Liver (tissue), 3 donors: Measurements from ENCODE around the gene NHLRC3.

ENCODE experiments used
- HNF4A ChIP-seq, 2 donors: conservative IDR thresholded peaks; 2 replicates each; pipeline ENCODE4 v1.6.1; 2016; ENCODE audit warnings: antibody characterized with exemption in 2 of 2, mild to moderate bottlenecking in 2 of 2
- RAD21 ChIP-seq, 2 donors: IDR thresholded peaks; 2 replicates each; pipeline ENCODE4 v1.6.1; 2016; ENCODE audit warnings: antibody characterized with exemption in 2 of 2, mild to moderate bottlenecking in 2 of 2
- RXRA ChIP-seq, 2 donors: IDR thresholded peaks; 2 replicates each; pipeline ENCODE4 v1.6.1; 2017 to 2018; ENCODE audit warnings: antibody characterized with exemption in 2 of 2, mild to moderate bottlenecking in 1 of 2
- SP1 ChIP-seq: IDR thresholded peaks from 2 replicates; pipeline ENCODE4 v1.6.1; 2018; ENCODE audit warnings: antibody characterized with exemption, mild to moderate bottlenecking
- TAF1 ChIP-seq: conservative IDR thresholded peaks from 2 replicates; pipeline ENCODE4 v1.6.1; 2016; ENCODE audit warnings: antibody characterized with exemption, mild to moderate bottlenecking
- YY1 ChIP-seq: IDR thresholded peaks from 2 replicates; pipeline ENCODE4 v1.6.1; 2016; ENCODE audit warnings: antibody characterized with exemption, mild to moderate bottlenecking
- TF ChIP-seq, protein P1 (sequence below): fragments of 150-350 bp; IDR thresholded peaks from 2 replicates; pipeline ENCODE4 v1.5.1; 2017; ENCODE audit warnings: improper control_type of control experiment, low read depth, low read length; ENCODE audit not compliant: missing input control
- TF ChIP-seq, protein P2 (sequence below): IDR thresholded peaks from 2 replicates; pipeline ENCODE4 v1.6.1; 2016; ENCODE audit warnings: antibody characterized with exemption, mild to moderate bottlenecking
- TF ChIP-seq, protein P3 (sequence below): IDR thresholded peaks from 2 replicates; pipeline ENCODE4 v1.6.1; 2016; ENCODE audit warnings: antibody characterized with exemption
- donor health status: healthy.
- donor health status: healthy.

DNA sequence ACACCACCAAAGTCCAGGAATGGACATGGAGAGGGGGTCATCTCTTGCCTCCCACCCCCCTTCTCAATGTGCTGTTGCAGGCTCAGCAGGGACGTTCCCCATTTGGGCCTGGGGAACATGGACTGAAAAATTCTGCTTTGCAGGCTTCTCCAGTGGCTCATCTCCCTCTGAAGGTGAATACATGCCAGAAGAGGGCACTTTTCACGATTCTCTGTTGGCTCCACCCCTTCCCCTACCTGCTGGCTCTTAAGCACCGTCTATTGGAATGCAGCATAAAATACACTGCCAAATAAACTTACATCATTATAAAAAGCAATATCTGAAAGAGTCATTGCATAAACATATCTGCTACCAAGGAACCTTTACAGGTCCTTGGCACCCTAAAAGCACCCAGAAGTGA lies 35.7 kb downstream of the NHLRC3 start:
- TF ChIP-seq, protein P1, sequence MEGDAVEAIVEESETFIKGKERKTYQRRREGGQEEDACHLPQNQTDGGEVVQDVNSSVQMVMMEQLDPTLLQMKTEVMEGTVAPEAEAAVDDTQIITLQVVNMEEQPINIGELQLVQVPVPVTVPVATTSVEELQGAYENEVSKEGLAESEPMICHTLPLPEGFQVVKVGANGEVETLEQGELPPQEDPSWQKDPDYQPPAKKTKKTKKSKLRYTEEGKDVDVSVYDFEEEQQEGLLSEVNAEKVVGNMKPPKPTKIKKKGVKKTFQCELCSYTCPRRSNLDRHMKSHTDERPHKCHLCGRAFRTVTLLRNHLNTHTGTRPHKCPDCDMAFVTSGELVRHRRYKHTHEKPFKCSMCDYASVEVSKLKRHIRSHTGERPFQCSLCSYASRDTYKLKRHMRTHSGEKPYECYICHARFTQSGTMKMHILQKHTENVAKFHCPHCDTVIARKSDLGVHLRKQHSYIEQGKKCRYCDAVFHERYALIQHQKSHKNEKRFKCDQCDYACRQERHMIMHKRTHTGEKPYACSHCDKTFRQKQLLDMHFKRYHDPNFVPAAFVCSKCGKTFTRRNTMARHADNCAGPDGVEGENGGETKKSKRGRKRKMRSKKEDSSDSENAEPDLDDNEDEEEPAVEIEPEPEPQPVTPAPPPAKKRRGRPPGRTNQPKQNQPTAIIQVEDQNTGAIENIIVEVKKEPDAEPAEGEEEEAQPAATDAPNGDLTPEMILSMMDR, result no peak
- TF ChIP-seq, protein P2, sequence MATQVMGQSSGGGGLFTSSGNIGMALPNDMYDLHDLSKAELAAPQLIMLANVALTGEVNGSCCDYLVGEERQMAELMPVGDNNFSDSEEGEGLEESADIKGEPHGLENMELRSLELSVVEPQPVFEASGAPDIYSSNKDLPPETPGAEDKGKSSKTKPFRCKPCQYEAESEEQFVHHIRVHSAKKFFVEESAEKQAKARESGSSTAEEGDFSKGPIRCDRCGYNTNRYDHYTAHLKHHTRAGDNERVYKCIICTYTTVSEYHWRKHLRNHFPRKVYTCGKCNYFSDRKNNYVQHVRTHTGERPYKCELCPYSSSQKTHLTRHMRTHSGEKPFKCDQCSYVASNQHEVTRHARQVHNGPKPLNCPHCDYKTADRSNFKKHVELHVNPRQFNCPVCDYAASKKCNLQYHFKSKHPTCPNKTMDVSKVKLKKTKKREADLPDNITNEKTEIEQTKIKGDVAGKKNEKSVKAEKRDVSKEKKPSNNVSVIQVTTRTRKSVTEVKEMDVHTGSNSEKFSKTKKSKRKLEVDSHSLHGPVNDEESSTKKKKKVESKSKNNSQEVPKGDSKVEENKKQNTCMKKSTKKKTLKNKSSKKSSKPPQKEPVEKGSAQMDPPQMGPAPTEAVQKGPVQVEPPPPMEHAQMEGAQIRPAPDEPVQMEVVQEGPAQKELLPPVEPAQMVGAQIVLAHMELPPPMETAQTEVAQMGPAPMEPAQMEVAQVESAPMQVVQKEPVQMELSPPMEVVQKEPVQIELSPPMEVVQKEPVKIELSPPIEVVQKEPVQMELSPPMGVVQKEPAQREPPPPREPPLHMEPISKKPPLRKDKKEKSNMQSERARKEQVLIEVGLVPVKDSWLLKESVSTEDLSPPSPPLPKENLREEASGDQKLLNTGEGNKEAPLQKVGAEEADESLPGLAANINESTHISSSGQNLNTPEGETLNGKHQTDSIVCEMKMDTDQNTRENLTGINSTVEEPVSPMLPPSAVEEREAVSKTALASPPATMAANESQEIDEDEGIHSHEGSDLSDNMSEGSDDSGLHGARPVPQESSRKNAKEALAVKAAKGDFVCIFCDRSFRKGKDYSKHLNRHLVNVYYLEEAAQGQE, result no peak
- TF ChIP-seq TAF1 (no peak), RAD21 (IDR thresholded peaks at IDR 0.05) (no peak), SP1 (no peak), RXRA (IDR thresholded peaks at IDR 0.05) (no peak), HNF4A (conservative IDR thresholded peaks at IDR 0.05) (no peak), YY1 (no peak)
- TF ChIP-seq, protein P3, sequence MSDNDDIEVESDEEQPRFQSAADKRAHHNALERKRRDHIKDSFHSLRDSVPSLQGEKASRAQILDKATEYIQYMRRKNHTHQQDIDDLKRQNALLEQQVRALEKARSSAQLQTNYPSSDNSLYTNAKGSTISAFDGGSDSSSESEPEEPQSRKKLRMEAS, result no peak
